ENCODE results near the gene SREK1IP1. TPM values are rescaled to one million over a fixed set of nuclear protein-coding genes. Genes with fewer than 3 reads are reported as not detected.

SREK1IP1 gene
- total and polyA plus RNA-seq, 8 donors: 17.1 to 27.2 (median 22.6) TPM

GRCh38 chr5:64767959-64768357 lies 533 bp downstream of the SREK1IP1 start:
- TF ChIP-seq CTCF (IDR thresholded peaks at IDR 0.05): no peak
- intact Hi-C loops (cut with DNase I): no loop called here
- Histone ChIP-seq H3K36me3 (peaks cover 0 to 14% of the 10 kb centered on the region in 2 donors), H3K4me1 (peaks cover 22 to 41% of the 10 kb centered on the region in 2 donors), H3K27me3 (no peaks in the 10 kb centered on the region), H3K9me3 (no peaks in the 10 kb centered on the region), H3K4me3 (peak overlapping the region; percentile 84 to 89), H3K27ac (peak overlapping the region; percentile 84 to 90)
- DNase-seq: peak in 1 of 4 donors; percentile 28
- ATAC-seq: peak; percentile 45

GRCh38 chr5:64766941-64767340 lies 1.6 kb downstream of the SREK1IP1 start:
- DNase-seq (no peak), ATAC-seq (no peak)
- H3K4me1 ChIP-seq: peaks cover 22 to 41% of the 10 kb centered on the region in 2 donors
- no peaks in the 10 kb centered on the region for H3K9me3 ChIP-seq
- no peaks in the 10 kb centered on the region for H3K27me3 ChIP-seq
- H3K36me3 ChIP-seq: peaks cover 0 to 19% of the 10 kb centered on the region in 2 donors
- H3K27ac ChIP-seq: peak overlapping the region in 1 of 2 donors; percentile 90
- TF ChIP-seq CTCF (IDR thresholded peaks at IDR 0.05): no peak
- intact Hi-C loops (cut with DNase I): no loop called here
- H3K4me3 ChIP-seq: peak overlapping the region; percentile 84 to 89

GRCh38 chr5:64765804-64766504 lies 2.5 kb downstream of the SREK1IP1 start:
- intact Hi-C loops (cut with DNase I): no loop called here
- H3K27ac ChIP-seq: no peak overlapping the region

GRCh38 chr5:64763948-64764503 lies 4.5 kb downstream of the SREK1IP1 start:
- ATAC-seq: no peak
- H3K27me3 ChIP-seq: no peaks in the 10 kb centered on the region
- H3K36me3 ChIP-seq: peaks cover 0 to 19% of the 10 kb centered on the region in 2 donors
- DNase-seq: no peak
- H3K4me3 ChIP-seq: no peak overlapping the region
- no peak for TF ChIP-seq CTCF (IDR thresholded peaks at IDR 0.05)
- no peaks in the 10 kb centered on the region for H3K9me3 ChIP-seq
- H3K4me1 ChIP-seq: peaks cover 13 to 25% of the 10 kb centered on the region in 2 donors
- intact Hi-C loops (cut with DNase I): no loop called here
- no peak overlapping the region for H3K27ac ChIP-seq

More at GRCh38 chr5:64765804-64766504, 2.5 kb downstream of the SREK1IP1 start:
- peaks cover 0 to 19% of the 10 kb centered on the region in 2 donors for H3K36me3 ChIP-seq
- H3K27me3 ChIP-seq: no peaks in the 10 kb centered on the region
- H3K4me3 ChIP-seq: no peak overlapping the region
- H3K4me1 ChIP-seq: peaks cover 22 to 40% of the 10 kb centered on the region in 2 donors
- DNase-seq: no peak
- TF ChIP-seq CTCF (IDR thresholded peaks at IDR 0.05): no peak
- no peaks in the 10 kb centered on the region for H3K9me3 ChIP-seq
- no peak for ATAC-seq

GRCh38 chr5:64759960-64760660 lies 8.4 kb downstream of the SREK1IP1 start:
- Histone ChIP-seq H3K27me3 (no peaks in the 10 kb centered on the region), H3K27ac (no peak overlapping the region), H3K4me1 (peaks cover 0 to 5% of the 10 kb centered on the region in 2 donors), H3K36me3 (peaks cover 0 to 19% of the 10 kb centered on the region in 2 donors), H3K4me3 (no peak overlapping the region), H3K9me3 (no peaks in the 10 kb centered on the region)
- no peak for ATAC-seq
- no peak for DNase-seq
- intact Hi-C loops (cut with DNase I): no loop called here
- TF ChIP-seq CTCF (IDR thresholded peaks at IDR 0.05): no peak

Measured in left lung (tissue), 10 donors.